COLO668 (cell line): ENCODE results near the gene AGAP1.

Source experiments
- DNase-seq: peaks from one replicate; lab custom pipeline; 2025; ENCODE audit not compliant: unreplicated experiment; lab: John Stamatoyannopoulos, UW

The AGAP1 gene

DNA sequence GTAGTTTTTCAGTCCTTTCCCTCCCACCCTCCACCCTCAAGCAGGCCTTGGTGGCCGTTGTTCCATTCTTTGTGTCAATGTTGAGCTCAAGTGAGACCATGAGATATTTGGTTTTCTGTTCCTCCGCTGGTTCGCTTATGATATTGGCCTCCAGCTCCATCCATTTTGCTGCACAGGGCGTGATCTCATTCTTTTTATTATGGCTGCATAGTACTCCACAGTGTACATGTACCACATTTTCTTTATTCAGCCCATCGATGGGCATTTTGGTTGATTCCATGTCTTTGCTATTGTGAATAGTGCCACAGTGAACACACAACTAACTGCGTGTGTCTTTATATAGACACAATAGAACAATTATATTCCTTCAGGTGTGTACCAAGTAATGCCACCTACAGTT, 14.1 kb downstream of the AGAP1 start:
- DNase-seq = no peak

DNA sequence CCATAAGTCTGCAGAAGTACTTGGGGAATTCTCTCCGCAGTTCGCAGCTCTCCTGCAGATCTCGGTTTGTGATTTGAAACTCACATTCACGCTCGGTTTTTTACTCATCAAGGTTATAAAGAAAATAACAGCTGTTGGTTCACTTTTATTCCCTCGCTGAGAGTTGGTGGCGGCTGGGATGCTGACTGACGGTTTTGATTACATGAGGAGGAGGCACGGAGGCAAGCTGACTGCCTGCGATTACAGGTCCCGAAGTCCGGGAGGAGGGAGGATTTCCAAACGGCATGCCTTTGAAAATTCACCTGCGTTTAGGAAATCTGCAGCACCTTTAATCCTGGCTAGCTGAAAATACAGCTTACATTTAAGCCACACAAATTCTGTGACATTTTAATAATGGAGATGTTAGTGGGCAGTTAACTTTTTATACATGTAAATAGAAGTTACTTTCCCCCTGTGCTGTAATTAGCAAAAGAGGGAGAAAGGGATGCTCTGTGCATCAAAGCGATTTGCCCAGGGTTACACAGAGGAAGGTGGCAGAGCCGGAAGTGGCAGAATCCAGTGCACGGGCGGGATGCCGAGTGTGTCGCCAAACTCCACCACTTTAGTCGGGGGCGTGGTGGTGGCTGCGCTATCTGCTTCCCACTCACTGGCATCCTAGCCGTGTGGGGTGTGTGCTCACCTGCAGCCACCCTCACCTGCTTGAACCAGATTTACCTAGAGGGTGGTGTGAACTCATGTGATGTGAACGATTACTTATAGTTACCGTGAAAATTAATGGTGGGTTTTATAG, 14.7 kb downstream of the AGAP1 start:
- no peak for DNase-seq

DNA sequence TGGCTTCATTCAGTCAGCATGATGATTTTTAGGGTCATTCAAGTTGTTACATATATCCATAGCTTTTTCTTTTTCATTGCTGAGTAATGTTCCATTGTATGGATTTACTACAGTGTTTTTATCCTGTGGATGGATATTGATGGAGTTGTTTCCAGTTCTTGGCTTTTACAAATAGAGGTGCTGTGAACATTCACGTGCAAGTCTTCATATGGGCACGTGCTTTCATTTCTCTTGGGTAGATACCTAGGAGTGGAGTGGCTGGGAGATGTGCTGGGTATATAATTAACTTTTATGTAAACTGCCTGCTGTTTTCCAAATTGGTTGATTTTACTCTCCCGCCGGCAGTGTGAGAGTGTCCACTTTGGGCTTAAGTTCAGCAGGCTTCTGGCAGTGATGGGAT, 16.5 kb downstream of the AGAP1 start:
- no peak for DNase-seq

DNA sequence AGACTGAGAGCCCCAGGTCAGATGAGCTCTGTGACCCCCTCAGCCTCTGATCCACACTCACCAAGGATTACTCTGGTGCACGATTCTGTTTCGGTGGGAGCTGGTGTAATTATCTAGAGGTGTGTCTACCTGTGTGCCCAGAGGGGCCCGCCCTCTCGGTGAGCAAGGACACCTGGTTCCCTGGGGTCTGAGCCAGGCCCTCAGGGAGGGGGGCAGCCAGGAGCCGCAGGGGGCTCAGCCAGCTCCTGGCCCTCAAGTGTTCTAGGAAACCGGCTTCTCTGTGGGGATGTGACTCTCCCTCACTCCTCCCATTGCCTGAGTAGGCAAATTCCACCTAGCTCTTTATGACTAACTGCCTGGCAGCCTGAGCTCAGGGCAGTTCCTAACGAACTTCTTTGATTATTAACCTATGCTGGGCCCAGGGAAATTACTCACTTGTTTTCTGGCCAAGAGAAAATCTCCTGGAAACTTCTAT, 17.4 kb downstream of the AGAP1 start:
- no peak for DNase-seq

DNA sequence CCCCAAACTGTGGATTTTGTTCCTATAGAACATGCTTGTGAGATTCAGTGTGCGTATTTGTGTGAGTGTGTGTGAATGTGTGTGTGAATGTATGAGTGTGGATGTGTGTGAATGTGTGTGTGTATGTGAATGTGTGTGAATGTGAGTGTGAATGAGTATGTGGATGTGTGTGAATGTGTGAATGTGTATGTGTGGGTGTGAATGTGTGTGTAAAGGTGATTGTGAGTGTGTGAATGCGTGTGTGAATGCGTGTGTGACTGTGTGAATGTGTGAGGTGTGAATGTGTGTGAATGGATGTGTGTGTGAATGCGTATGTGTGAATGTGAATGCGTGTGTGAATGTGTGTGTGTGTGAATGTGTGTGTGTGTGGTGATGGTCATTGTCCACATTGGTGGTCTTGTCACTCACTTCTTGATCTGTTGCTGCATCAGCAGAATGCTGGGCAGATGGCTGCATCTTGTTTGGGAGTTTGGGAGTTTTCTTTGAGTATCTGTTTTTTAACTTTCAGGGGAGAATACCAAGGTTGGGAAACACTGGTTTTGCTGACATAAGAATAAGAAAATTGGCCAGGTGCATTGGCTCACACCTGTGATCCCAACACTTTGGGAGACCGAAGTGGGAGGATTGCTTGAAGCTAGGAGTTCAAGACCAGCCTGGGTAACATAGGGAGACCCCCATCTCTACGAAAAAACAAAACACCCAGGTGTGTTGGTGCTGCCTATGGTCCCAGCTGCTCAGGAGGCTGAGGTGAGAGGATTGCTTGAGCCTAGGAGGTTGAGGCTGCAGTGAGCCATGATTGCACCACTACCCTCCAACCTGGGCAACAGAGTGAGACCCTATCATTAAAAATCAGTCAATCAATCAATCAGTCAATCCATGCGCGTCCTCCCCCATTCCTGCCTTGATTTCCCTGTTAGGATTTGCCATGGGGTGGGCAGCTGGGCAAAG, 18.2 kb downstream of the AGAP1 start:
- DNase-seq = no peak

DNA sequence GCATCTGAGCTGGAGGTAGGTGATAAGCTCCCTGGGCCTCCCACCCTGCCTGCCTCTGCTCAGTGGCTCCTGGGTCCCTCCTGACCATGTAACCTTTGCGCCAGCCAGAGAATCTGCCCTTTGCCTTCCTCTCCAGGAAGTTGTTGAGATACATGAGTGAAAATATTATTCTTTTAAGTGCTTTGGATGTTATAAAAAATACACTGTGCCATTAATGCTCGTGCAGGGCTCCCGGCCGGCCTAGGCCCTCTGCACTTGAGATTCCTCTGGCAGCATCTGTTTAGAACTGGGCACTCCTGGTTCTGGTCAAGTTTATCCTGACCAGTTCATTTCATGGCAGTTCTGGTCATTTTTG, 18.8 kb downstream of the AGAP1 start:
- no peak for DNase-seq

DNA sequence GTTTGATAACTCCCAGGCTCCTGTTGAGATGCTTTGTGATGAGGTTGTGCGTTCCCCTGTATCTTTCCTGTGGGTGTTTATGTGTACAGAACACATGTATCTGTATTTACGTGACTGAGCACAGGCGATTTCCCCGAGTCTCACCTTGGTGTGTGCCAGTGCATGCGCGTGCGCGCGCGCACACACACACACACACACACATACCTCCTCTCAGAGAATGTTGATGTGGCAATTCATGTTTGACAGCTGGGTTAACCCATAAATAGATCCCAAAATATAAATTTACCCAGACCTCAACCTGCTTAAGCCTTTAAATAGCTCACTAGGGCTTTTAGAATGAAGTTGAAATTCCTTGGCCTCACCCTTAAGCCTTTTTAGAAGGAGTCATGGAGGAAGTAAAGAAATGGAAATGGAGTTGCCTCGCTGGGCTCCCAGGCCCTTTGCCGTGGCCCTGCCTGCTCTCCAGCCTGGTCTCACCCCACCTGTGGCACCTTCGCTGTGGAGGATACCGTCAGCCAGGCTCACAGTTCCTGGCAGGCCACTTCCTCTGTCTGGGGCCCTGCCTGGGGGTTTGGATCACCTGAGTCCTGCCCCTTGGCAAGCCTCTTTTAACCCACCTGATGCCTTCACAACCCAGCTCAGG, 20.3 kb downstream of the AGAP1 start:
- no peak for DNase-seq

DNA sequence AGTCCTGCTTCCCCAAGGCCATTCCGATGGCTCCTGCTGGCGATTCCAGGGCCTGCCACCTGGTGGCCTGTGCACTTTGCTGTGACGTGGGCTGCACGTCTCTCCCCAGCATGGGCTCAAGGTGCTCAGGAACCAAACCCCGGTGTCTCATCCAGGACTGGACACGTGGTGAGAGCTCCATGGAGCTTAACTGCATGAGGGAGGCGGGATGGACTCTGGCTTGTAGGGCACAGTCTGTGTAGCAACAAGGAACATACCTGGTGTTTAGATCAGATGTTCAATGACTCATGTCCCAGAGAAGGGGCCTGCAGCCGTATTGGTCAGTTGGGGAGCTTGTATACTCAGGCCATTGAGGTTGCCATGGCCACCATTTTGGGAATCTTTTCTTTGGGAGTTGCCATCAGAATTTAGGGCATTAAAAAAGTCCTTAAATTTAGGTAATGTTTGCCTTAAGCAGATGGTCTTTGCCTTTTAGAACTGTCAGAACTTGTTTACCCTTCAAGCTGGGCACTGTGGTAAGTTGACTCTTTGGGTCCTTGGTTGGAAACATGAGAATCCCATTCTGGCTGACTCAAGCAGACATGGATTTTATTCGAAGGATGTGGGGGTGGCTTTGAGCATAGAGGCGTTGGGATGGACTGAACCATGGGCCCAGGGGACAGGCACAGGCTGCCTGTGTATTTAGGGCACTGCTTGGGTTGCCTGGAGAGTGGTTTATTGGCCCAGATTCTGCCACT, 21.0 kb downstream of the AGAP1 start:
- peak; percentile 45 for DNase-seq

DNA sequence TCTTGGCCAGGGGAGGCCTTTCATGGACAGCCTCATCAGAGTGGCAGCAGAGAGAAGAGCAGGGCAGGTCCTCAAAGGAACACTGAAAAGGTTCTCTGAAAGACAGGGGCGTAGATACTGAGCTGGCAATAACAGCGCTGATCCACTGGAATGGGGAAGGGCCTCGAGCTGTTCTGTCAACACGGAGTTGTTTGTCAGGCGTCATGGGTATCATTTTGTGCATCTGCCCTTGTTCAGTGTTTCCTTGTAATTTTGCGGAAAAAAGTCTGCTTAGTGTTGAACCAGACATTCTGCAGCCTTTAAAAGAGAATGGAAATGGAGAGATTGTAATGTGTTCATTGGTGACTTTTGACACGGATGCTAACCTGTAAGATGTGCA, 21.5 kb downstream of the AGAP1 start:
- DNase-seq = no peak

DNA sequence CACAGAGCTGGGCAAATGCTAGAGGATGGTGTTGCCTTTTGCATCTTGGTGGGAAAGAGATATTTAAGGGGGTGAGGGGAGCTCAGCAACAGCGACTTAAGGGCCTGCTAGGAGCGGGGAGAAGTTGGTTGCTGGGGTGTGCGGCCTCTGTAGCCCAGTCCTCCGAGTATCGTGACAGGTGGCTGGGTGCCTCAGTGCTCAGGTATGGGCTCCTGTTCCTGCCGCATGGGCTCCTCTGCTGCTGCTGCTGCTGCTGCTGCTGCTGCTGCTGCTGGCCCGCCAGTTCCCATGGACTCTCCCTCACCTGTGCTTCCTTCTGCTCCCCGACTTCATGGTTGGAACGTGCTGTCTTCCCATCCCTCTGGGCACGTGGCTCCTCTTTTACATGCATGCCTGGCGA, 22.0 kb downstream of the AGAP1 start:
- no peak for DNase-seq

DNA sequence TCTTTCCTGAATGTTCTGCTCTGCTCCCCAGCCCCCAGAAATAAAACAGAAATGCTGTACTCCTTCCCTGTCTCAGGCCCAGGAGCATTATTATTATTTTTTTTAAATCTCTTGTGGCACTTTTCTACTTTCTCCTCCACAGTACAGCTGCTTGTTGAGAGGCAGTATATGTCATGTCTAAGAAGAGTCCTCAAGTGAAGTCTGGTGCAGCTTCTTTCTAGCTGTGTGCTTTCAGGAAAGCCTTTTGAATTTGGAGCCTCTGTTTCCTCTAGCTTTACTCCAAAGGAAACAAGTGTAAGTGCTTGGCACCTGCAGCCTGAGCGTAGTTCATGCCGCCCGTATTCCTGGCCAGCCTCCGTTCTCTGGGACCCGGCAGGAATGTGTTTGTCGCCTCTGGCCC, 22.4 kb downstream of the AGAP1 start:
- no peak for DNase-seq

DNA sequence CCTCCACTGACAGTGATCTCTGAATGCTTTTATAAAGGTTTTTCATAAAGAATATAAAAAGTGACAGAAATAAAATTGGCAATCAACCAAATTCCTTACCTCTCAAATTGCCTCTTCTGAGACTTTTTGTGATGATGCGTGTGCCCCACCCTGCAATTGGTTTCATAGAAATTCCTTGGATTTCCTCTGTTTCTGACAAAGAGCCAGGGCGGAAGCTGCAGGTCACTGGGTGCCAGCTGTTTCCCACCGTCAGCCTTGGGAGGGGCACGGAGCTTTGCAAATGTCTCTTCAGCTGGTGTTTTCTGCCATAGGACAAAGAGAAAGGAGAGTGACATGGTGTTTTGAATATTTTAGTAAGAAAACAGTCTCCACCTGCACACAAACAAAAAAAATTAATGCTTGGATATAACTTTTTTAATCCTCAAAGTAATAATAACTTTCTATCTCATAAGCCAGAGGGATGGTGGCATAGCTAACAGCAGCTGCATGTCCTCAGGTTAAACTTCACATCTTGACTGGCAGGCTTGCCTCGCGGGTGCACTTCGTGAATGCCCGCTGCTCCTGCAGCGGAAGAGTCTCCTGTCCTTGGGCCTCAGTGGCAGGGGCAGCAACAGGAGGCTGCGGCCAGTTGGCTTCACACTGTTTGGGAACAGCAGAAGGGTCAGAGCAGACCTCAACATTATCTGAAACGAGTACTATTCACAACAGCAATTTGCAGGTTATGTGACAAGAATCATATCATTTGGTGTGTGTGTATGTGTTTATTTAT, 24.7 kb downstream of the AGAP1 start:
- no peak for DNase-seq

DNA sequence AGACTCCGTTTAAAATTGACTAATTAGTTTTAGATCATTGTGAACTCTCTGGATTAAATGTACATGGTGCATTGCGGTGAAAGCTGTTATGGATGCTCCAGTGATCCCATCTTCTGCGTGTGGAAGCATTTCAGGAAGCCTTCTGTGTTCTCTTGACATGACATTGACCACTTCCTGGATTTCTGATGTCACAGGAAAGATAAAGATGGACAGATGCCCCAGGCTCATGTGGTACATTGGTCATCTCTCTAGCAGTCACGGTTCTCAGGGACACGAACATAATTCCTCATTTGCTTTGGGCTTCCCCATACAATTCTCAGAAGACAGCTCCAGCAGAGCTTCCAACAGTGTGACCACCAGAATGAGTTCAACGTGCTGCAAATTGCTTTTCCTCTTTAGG, 26.9 kb downstream of the AGAP1 start:
- no peak for DNase-seq

DNA sequence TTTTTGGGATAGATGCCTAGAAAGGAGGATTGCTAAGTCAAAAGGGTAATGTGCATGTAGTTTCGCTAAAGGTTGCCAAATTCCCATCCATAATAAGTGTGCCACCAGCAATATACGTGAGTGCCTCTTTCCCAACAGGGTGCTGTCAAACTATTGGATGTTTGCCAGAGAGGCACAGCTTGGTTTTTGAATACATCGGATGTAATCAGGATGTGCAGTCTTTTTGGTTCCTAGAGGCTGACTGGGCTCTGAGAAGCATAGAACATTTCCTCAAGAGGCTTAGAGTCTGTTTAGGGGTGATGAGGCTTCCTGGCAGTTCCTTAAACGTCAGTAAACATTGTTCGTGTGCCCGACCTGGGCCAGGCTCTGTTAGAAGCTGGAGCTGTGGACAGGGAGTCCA, 28.0 kb downstream of the AGAP1 start:
- peak; percentile 25 for DNase-seq

DNA sequence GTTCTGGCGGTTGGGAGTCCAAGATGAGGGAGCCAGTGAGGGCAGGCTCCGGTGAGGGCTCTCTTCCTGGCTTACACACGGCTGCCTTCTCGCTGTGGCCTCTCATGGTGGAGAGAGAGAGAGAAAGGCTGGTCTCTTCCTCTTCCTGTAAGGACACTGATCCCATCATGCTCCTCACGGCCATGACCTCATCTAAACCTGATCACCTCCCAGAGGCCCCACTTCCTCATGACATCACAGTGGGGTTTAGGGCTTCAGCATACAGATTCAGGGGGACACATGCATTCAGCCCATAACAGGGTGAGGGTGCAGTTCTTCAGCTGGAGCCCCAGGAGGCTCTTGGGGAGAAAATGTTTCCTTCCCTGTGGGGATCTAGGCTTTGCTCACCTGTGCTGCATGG, 29.2 kb downstream of the AGAP1 start:
- no peak for DNase-seq

DNA sequence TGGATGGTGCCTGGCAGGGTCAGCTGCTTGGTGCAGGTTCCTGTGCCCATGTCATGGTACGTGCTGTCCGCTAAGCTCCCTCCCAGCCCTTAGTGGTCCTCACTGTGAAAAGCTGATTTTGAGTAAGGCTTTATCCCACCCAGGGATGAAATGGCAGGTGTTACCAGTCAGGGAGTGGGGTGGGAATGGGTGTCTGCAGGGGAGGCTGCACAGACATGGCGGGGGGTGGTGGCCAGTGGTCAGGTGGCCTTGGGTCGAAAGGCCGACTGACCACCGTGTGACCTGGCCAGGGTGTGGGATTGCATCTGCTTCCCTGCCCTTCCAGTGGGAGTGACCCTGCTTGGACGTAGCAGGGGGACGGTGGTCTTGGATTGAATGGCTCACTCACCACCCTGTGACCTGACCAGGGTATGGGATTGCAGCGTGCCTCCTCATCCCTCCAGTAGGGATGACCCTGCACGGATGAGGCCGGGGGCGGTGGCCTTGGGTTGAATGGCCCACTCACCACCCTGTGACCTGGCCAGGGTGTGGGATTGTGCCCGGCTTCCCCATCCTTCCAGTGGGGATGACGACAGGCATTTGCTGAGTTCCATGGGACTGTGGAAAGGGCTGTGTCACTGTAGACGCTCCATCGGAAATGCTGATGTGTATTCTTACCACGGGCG, 29.8 kb downstream of the AGAP1 start:
- DNase-seq = no peak

DNA sequence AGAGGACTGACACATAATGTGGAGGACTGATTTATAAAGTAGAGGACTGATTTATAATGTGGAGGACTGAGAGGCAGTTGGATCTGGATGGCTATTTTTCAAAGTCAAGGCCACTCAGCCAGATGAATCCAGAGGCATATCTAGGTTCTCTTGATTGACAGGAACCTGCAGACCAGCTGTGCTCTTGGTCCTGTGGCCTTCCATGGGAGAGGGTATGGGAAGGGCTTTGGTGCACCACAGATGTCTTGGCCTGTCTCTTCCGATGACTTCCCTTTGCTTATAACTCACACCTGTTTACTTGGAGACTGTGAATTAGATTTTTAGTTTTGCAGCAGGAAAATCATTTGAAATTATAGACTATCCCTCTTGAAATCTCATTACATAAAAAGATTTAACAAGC, 32.3 kb downstream of the AGAP1 start:
- DNase-seq = no peak

DNA sequence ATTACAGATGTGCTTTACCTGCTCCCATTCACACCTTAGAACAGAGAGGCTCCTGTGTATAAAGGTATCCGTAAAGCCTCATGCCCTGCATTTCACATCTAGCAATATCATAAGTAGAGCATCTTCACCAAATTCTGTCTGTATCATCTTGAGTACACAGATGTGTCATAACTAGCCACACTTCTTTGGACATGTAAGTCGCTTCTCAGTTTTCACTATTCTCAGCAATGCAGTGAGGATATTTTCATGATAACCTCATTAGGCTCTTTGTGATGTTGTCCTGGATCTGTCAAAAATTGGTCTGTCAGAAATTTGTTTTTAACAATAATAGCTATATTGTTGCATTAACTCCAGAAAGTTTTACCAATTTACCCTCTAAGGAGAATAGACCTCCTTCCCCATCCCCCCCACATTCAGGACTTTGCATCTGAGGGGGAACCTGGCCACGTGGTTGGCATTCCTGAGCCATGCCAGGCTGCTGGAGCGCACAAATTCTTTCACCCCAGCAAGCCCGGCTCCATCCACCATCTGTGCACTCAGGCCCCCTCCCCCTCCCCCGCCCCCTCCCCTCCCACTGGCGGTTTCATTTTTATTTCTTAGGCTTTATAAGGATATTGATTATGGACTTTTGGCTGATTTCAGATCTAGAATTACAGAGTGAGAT, 34.1 kb downstream of the AGAP1 start:
- DNase-seq = no peak

DNA sequence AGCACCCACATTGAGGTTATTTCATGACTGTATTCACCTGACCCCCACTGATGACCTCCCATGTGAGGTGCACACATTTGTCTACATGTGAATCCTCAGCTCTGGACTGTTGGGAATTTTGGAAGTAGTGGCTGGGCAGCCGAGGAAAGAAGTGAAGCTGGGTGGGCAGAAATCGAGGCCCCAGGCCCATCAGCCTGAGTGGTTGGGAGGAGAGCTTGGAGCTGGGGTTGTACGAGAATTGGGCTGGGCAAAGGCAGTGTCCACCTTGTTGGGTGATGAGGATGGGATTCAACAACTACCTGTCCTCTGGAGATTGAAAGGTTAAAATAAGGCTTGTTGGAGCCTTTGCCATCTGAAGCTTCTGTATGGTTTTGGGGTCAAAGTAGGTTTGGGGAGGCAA, 35.8 kb downstream of the AGAP1 start:
- no peak for DNase-seq
